Loucy (cell line): ENCODE results near the gene FNDC10.
A peak's percentile ranks its signal among the peaks of the same experiment; 100 is the strongest.

Experiments used
- H2AFZ ChIP-seq: fragments of 200-600 bp; sonication (generic); 2 replicates; pipeline ENCODE4 v1.6.0; 2016; ENCODE audit warnings: antibody characterized with exemption, mild to moderate bottlenecking, low read length, moderate library complexity
- H3F3A ChIP-seq: fragments of 200-600 bp; 2 replicates; pipeline ENCODE4 v1.6.0; 2016; ENCODE audit warnings: antibody characterized with exemption, low read depth, mild to moderate bottlenecking
- H3K27me3 ChIP-seq: fragments of 200-600 bp; sonication (generic); 2 replicates; pipeline ENCODE4 v1.6.1; 2014; ENCODE audit warnings: low read length, mild to moderate bottlenecking; ENCODE audit not compliant: insufficient read depth, poor library complexity, severe bottlenecking
- H3K36me3 ChIP-seq: fragments of 200-600 bp; sonication (generic); 2 replicates; pipeline ENCODE4 v1.6.1; 2016; ENCODE audit warnings: low read length; ENCODE audit not compliant: insufficient read depth
- H3K4me1 ChIP-seq: fragments of 200-600 bp; sonication (generic); 2 replicates; pipeline ENCODE4 v1.5.1; 2014; ENCODE audit warnings: low read length, mild to moderate bottlenecking; ENCODE audit not compliant: insufficient read depth, poor library complexity, severe bottlenecking
- H3K4me2 ChIP-seq: fragments of 200-600 bp; sonication (generic); 2 replicates; pipeline ENCODE4 v1.6.0; 2014; ENCODE audit warnings: antibody characterized with exemption, low read length, low read depth, mild to moderate bottlenecking; ENCODE audit not compliant: poor library complexity, severe bottlenecking
- H3K4me3 ChIP-seq: fragments of 200-600 bp; sonication (generic); 2 replicates; pipeline ENCODE4 v1.5.1; 2014; ENCODE audit warnings: low read length, mild to moderate bottlenecking, mixed read lengths; ENCODE audit not compliant: poor library complexity, severe bottlenecking
- H3K79me2 ChIP-seq: fragments of 200-600 bp; sonication (generic); 2 replicates; pipeline ENCODE4 v1.6.1; 2014; ENCODE audit warnings: low read length; ENCODE audit not compliant: insufficient read depth
- H3K9ac ChIP-seq: fragments of 200-600 bp; sonication (generic); 2 replicates; pipeline ENCODE4 v1.6.0; 2014; ENCODE audit warnings: mild to moderate bottlenecking, low read depth, low read length, moderate library complexity; ENCODE audit not compliant: poor library complexity, severe bottlenecking
- H3K9me2 ChIP-seq: fragments of 200-600 bp; sonication (generic); replicated peaks from 2 replicates; pipeline ENCODE4 v1.6.1; 2016; ENCODE audit warnings: low read depth, low read length, mixed read lengths
- H3K9me3 ChIP-seq: fragments of 200-600 bp; sonication (generic); 2 replicates; pipeline ENCODE4 v1.6.1; 2014; ENCODE audit warnings: mild to moderate bottlenecking, antibody characterized with exemption, low read length, low read depth; ENCODE audit not compliant: insufficient read depth
- H4K20me1 ChIP-seq: fragments of 200-600 bp; sonication (generic); 2 replicates; pipeline ENCODE4 v1.6.0; 2014; ENCODE audit warnings: antibody characterized with exemption, low read length, mild to moderate bottlenecking; ENCODE audit not compliant: insufficient read depth, poor library complexity, severe bottlenecking
- EZH2phosphoT487 ChIP-seq: fragments of 200-600 bp; IDR thresholded peaks from 2 replicates; pipeline ENCODE4 v1.6.1; 2018; ENCODE audit warnings: antibody characterized with exemption, mild to moderate bottlenecking, moderate library complexity, borderline replicate concordance
- TF ChIP-seq, protein P1 (sequence below): fragments of 200-600 bp; sonication (generic); conservative IDR thresholded peaks from 2 replicates; pipeline ENCODE4 v1.5.1; 2014; ENCODE audit warnings: mild to moderate bottlenecking, antibody characterized with exemption, low read length

Gene FNDC10

DNA sequence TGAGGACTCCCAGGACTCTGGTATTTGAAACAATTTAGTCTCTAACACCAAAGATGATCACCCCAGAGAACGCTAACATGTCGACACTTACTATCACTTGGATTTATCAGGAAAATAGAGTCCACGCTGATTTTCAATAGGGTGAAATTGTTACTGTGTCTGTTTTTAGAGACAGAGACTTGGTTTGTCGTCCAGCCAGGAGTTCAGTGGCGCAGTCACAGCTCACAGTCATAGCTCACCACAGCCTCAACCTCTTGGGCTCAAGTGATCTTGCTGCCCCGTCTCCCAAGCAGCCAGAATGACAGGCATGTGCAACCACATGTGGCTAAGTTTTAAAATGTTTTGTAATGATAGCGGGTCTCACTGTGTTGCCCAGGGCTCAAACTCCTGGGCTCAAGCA lies 30.6 kb downstream of the FNDC10 start:
- H3K4me2 ChIP-seq = peak overlapping the region; percentile 78
- no peaks in the 10 kb centered on the region for H3K9me3 ChIP-seq
- H3K27me3 ChIP-seq = peaks cover 4% of the 10 kb centered on the region
- H3K9me2 ChIP-seq = no peaks in the 10 kb centered on the region
- H3K79me2 ChIP-seq = peaks cover 98% of the 10 kb centered on the region
- no peak overlapping the region for H2AFZ ChIP-seq
- peaks cover 29% of the 10 kb centered on the region for H3K4me1 ChIP-seq
- TF ChIP-seq EZH2phosphoT487 = no peak
- TF ChIP-seq, protein P1, sequence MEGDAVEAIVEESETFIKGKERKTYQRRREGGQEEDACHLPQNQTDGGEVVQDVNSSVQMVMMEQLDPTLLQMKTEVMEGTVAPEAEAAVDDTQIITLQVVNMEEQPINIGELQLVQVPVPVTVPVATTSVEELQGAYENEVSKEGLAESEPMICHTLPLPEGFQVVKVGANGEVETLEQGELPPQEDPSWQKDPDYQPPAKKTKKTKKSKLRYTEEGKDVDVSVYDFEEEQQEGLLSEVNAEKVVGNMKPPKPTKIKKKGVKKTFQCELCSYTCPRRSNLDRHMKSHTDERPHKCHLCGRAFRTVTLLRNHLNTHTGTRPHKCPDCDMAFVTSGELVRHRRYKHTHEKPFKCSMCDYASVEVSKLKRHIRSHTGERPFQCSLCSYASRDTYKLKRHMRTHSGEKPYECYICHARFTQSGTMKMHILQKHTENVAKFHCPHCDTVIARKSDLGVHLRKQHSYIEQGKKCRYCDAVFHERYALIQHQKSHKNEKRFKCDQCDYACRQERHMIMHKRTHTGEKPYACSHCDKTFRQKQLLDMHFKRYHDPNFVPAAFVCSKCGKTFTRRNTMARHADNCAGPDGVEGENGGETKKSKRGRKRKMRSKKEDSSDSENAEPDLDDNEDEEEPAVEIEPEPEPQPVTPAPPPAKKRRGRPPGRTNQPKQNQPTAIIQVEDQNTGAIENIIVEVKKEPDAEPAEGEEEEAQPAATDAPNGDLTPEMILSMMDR = no peak
- no peaks in the 10 kb centered on the region for H3F3A ChIP-seq
- H3K36me3 ChIP-seq = peaks cover 16% of the 10 kb centered on the region; the same call in 1 of the 2 replicates
- H4K20me1 ChIP-seq = peaks cover 70% of the 10 kb centered on the region
- H3K4me3 ChIP-seq = peak overlapping the region; percentile 52
- H3K9ac ChIP-seq = no peak overlapping the region

DNA sequence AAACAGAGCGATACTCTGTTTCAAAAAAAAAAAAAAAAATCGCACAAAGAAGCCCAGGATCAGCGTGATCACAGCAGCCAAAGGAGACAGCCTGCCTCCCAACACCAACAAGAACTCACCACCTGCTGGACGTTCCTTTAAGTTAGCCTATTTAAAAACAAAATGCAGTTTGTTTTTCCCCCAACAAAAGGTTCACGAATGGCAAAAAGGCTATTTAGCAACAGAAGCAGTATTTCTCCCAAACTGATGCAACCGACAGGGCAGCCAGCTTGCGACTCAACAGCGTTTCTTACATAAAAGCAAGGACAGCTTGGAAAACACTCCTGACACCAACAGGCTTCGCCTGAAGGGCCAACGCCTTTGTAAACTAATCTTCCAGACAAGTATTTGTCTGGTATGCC lies 32.0 kb downstream of the FNDC10 start:
- no peak overlapping the region for H3K4me3 ChIP-seq
- H3F3A ChIP-seq = no peaks in the 10 kb centered on the region
- H3K36me3 ChIP-seq = peaks cover 30% of the 10 kb centered on the region; the same call in 1 of the 2 replicates
- H3K79me2 ChIP-seq = peaks cover 86% of the 10 kb centered on the region
- no peak for TF ChIP-seq EZH2phosphoT487
- TF ChIP-seq, protein P1 = no peak
- peaks cover 29% of the 10 kb centered on the region for H3K4me1 ChIP-seq
- H2AFZ ChIP-seq = no peak overlapping the region
- no peak overlapping the region for H3K9ac ChIP-seq
- peak overlapping the region; percentile 25 for H3K4me2 ChIP-seq
- no peaks in the 10 kb centered on the region for H3K27me3 ChIP-seq
- peaks cover 62% of the 10 kb centered on the region for H4K20me1 ChIP-seq
- no peaks in the 10 kb centered on the region for H3K9me3 ChIP-seq
- no peaks in the 10 kb centered on the region for H3K9me2 ChIP-seq

DNA sequence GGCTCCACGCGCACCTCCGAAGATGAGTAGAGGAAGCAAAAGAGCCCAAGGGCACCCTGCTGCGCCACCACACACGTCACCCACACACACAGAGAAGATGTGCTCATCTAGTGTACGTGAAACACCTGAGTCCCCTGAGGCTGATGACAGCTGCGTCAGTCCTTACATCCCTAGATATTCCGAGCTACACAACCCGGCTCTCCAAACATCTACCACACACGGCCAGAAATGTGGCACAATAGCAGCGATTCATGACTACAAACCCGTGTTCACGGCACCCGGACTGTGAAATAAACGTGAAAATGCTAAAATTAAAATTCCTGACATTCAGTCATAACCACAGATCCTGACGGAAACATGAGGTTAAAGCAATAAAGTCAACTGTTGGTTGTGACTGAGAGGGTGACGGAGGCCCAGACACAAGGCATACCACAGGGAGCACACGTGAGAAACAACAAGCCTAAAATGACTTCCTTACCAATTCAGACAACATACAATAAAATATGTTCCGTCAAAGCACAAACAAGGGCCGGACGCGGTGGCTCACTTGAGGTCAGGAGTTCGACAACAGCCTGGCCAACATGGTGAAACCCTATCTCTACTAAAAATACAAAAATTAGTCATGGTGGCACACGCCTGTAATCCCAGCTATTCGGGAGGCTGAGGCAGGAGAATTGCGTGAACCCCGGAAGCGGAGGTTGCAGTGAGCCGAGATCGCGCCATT lies 32.6 kb downstream of the FNDC10 start:
- Histone ChIP-seq H3K4me1 (peaks cover 25% of the 10 kb centered on the region), H4K20me1 (peaks cover 57% of the 10 kb centered on the region), H3K79me2 (peaks cover 80% of the 10 kb centered on the region), H3K27me3 (no peaks in the 10 kb centered on the region), H2AFZ (no peak overlapping the region), H3K36me3 (peaks cover 36% of the 10 kb centered on the region; the same call in 1 of the 2 replicates), H3F3A (no peaks in the 10 kb centered on the region), H3K4me3 (no peak overlapping the region), H3K9me3 (no peaks in the 10 kb centered on the region), H3K4me2 (peak overlapping the region; percentile 25), H3K9ac (no peak overlapping the region), H3K9me2 (no peaks in the 10 kb centered on the region)
- TF ChIP-seq, protein P1 = no peak
- TF ChIP-seq EZH2phosphoT487 = no peak
